Measurements from ENCODE around the gene ST3GAL3.

- no peak for TF ChIP-seq POLR2A (IDR thresholded peaks at IDR 0.05; ENCODE audit: low read length)
- no peak for TF ChIP-seq CTCF (IDR thresholded peaks at IDR 0.05)
- TF ChIP-seq EP300 (IDR thresholded peaks at IDR 0.05), result no peak
- TF ChIP-seq CEBPB (IDR thresholded peaks at IDR 0.05), result no peak
- TF ChIP-seq CHD4 (IDR thresholded peaks at IDR 0.05; ENCODE audit: borderline replicate concordance), result no peak
- no peak for TF ChIP-seq TP53 (CRISPR knock-in tag; IDR thresholded peaks at IDR 0.05)
- TF ChIP-seq RAD21 (conservative IDR thresholded peaks at IDR 0.05 in 1 of 2, IDR thresholded peaks at IDR 0.05 in 1 of 2), result no peak
- no peak for TF ChIP-seq USF2 (IDR thresholded peaks at IDR 0.05)
Observed at GRCh38 chr1:43913051-43913501, 205.7 kb downstream of the ST3GAL3 start.
